GM03348 (cell line): ENCODE data around the gene TLL1.

ENCODE experiments used
- DNase-seq: peaks from one replicate; pipeline ENCODE4 v3.0.0; 2012; ENCODE audit warnings: low spot score

Gene TLL1

DNA sequence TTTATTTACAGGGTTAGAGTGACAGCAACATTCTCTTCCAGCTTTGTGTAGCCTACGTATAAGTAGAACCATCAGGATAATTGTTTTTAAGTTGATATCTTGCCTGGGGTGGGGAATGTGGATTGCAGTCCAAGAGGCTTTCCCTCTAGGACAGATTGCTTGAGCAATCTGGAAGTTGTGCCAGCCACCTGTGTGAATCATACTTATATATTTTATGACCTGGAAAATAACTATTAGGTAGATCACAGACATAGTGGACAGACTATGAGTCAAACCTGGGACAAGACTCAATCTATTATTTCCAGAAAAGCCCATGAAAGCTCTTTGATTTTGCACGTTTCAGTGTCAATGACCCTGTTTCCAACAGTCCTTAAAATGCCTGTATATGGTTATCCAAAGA, 98.9 kb downstream of the TLL1 start:
- no peak for DNase-seq

GRCh38 chr4:165972747-165973146, 99.7 kb downstream of the TLL1 start:
- DNase-seq = no peak

- DNase-seq = no peak
Observed at GRCh38 chr4:165982934-165983333, 109.9 kb downstream of the TLL1 start.

DNA sequence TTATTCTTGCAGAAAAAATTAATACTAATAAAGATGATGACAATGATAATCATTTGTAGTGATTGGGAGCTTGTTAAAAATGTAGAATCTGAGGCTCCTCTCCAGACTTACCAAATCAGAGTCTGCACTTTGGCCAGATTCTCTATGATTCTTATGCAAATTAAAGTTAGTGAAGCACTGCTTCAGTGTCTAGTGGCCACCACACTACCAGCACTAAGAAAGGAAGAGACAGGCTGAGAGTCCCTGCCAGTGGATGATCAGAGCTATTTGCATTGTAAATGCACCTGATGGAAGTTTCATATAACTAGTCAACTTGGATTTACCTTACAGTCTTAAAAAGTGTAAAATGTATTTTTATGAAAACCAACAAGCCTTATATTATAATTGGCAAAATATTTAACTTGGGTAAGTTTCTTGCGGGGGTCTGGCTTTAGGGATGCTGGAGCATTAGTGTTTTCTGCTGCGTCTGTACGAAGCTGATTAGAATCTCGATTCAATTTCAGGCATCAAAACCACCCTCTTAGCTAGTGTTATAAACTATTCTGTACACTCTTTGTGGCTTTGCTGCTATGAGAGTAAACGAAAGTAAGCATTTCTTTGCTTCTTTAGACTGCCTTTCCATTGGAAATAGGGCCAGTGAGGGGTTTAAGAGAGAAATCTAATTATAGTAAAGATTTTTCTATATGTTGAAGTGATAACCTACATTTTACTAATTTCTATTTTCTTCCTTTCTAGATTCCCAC, 114.1 kb downstream of the TLL1 start:
- DNase-seq = no peak

DNA sequence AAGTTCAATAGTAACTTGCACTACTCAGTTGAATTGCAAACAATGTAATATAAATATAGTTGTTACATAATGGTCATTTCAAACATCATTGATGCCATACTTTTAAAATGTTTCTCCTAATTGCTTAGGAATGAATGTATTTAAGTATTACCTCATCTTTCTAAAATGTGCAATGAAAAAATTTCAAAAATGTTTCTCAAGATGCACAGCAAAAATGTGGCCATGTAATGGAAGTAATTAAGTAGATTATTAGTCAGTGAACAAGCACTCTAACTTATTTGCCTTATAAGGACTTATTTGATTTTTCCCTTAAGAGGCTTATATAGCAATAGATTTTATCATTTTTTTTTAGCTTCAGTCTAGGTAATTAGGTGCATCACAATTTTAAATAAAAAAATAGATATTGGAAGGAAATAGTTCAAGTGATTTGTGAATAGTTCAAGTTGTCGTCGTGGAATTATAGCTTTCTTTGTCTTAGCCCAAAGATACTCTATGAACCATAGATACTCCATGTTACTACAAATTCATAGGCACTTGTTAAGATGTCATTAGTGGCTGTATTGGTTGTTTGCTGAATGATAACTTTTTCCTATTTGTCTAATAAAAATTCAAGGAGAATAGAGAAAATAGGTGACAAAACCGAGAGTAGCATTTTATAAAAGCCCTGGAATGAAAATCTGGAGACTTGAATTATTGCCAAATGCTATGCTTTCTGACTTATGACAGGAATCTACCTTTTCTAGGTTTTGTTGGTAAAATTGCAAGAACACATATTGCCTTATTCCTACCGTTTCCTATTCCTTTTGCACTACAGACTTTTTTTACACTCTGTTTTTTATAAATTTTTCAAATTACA, 118.5 kb downstream of the TLL1 start:
- peak; percentile 5 for DNase-seq

GRCh38 chr4:165992283-165992682, 119.2 kb downstream of the TLL1 start:
- DNase-seq = no peak

GRCh38 chr4:165994701-165995100, 121.7 kb downstream of the TLL1 start:
- DNase-seq = peak; percentile 4

DNA sequence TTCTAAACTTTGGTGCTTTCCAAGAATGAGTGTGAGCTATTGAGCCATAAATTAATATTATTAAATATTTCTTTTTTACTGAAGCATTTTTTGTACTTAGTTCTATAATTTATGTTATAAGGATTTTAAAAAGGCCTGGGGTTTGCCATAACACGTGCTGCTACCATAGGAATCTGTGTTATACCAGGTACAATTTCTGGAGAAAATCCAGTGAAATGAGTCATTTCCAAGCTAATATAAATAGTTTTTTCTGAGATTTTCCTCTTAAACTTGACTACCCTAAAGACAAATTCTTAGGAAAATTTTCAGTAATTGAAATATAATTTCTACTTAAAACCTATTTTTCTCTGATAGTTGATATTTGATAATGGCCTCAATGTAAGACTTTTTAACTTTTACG, 130.8 kb downstream of the TLL1 start:
- DNase-seq = no peak

GRCh38 chr4:166006217-166006616, 133.2 kb downstream of the TLL1 start:
- DNase-seq = no peak

DNA sequence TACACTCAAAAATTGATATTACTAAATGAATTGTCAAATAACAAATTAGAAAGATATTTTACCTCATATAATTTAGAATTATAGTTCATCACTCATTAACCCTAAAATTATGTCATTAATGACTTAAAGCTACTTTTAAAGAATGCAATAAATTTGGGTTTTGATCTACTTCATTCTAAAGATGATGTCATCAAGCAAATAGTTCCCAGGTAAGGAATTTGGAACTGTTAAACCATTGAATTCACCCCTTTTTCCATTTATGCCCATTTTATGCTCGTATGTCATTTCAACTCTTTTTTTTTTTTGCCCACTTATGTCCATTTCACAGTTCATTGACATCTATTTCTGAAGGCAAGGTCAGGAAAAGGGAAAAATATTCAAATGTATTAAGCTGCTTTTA, 135.5 kb downstream of the TLL1 start:
- no peak for DNase-seq

- peak; percentile 1 for DNase-seq
Observed at GRCh38 chr4:166012129-166013030, 139.3 kb downstream of the TLL1 start.

GRCh38 chr4:166014411-166014810, 141.4 kb downstream of the TLL1 start:
- no peak for DNase-seq

GRCh38 chr4:166017804-166018203, 144.8 kb downstream of the TLL1 start:
- DNase-seq = no peak

DNA sequence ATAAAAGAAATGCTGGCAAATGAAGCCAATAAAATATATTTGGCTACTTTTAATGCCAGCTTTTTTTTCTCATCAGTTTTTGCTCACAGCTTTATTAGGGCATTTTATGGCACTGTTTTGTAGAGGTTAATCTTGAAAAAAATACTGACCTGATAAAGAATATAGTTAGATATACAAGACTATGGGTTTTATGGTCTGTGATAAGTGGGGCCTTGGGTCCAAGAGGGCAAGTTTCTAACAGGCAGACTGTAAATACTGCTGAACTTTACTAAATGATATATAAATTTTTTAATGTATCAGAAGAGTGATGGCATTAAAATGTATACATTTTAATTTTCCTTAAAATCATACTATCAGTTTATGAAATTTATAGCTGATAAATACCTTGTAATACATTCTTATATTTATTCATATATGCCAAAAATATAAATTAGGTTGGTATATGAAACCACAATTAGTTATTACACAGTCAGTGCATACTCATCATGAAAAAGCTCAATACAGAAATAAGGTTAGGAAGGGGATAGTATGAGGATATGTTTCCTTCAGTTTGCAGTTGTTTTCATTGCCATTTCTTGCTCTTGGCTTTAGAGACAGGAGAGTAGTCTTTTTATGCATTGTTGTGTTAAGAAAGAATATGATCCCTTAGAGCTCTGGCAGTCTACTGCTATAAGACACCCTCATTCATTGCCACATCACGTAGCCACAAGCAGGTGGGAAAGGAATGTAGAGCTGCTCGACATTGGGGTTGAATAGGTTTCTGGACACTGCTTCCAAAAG, 146.6 kb downstream of the TLL1 start:
- DNase-seq = no peak

DNA sequence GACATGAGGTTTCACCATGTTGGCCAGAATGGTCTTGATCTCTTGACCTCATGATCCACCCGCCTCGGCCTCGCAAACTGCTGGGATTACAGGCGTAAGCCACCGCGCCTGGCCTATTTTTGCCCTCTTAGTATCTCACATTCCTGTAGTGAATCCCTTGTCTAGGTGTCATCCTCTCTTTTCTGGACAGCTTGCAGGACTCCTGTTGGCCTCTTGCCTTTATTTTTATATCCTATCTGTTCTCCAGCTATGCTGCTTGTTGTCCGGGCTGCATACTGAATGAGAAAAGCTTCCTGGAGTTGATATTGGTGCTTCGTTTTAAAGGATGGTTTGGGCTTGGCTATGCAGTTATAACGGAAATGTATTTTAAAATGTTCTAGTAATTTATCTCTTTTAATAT, 148.6 kb downstream of the TLL1 start:
- no peak for DNase-seq

- DNase-seq = no peak
Observed at GRCh38 chr4:166034965-166035364, 161.9 kb downstream of the TLL1 start.

DNA sequence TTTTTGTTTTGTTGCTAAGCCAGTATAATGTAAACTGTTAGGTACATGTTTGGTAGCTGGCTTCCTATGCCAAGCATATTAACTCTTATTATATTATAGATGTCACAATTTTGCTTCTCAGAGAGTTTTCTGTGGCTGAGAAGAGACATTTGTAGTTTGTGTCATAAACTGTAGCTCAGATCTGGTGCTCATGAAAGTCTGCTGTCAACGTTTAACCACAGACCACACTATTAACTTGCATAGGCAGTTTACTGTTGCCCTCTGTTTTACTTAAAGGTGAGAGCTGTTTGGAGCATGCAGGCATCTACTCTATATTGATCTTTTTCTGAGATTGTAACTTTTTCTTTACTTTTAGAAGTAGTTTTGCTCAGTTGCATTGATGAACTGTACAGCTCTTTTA, 166.8 kb downstream of the TLL1 start:
- no peak for DNase-seq

DNA sequence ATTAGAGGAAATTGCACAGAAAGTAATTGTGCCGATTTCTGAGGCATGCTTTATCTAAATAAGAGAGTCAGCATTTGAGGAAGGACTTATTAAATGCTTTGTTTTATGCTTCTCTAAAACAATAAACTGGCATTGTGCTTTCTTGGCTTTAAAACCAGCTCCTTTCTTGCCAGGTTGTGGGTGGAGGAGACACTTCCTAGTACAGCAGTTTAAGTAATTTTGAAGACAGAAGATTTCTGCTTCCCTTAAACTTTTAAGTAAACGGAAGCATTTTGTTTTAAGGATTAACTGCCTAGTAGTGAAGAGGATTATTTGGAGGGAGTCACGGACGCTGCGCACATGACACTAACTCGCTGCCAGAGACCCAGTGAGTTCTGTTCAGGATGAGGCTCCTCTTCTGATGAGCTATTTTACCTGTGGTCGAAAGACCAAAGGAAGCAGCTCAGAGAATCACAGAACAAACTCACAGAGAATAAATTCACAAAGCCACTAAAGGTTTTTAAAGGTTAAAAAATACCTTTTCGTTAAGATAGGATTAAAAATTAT, 169.5 kb downstream of the TLL1 start:
- DNase-seq = no peak

- DNase-seq = no peak
Observed at GRCh38 chr4:166043801-166044200, 170.8 kb downstream of the TLL1 start.

- DNase-seq = no peak
Observed at GRCh38 chr4:166044871-166045270, 171.8 kb downstream of the TLL1 start.

GRCh38 chr4:166045457-166045856, 172.4 kb downstream of the TLL1 start:
- no peak for DNase-seq
